IMR-90 (cell line): Measurements from ENCODE around the gene PCDHA1. TPM values are rescaled to one million over a fixed set of nuclear protein-coding genes. Genes with fewer than 3 reads are reported as not detected.

Experiments used
- ATAC-seq: fragments of 200-7000 bp; cut with Tn5 transposase; 2 replicates; pipeline ENCODE4 v1.9.1; 2020; ENCODE audit warnings: low read depth, mild to moderate bottlenecking, moderate library complexity
- BruUV-seq: library from RNA; stranded (reverse); fragments of 400-500 nt; replicated peaks from 2 replicates; lab custom pipeline; 2021; lab: Mats Ljungman, UMichigan
- CTCF ChIA-PET: fragments of 300-600 bp; formaldehyde crosslinking; extraction: SDS; loops from one replicate; lab custom pipeline; 2021; ENCODE audit warnings: antibody characterized with exemption; lab: Yijun Ruan, JAX
- POLR2A ChIA-PET: fragments of 300-600 bp; sonication (Branson Sonifier 250); formaldehyde crosslinking; loops from one replicate; lab custom pipeline; 2022; ENCODE audit warnings: antibody characterized with exemption; ENCODE audit not compliant: unreplicated experiment; lab: Charles Lee
- DNase-seq: peaks from one replicate; pipeline ENCODE4 v3.0.0; 2013
- H2AFZ ChIP-seq: replicated peaks from 2 replicates; pipeline ENCODE3; 2013; ENCODE audit warnings: low read length, mild to moderate bottlenecking; ENCODE audit not compliant: poor library complexity
- H2AK5ac ChIP-seq: 2 replicates; pipeline ENCODE4 v1.6.1; 2013; ENCODE audit warnings: low read depth, low read length, inconsistent platforms
- H2AK9ac ChIP-seq: replicated peaks from 2 replicates; pipeline ENCODE3; 2013; ENCODE audit warnings: mild to moderate bottlenecking, low read depth, low read length, moderate library complexity; ENCODE audit not compliant: poor library complexity
- H2BK120ac ChIP-seq: 2 replicates; pipeline ENCODE4 v1.6.1; 2013; ENCODE audit warnings: low read depth, low read length, inconsistent platforms
- H2BK15ac ChIP-seq: 3 replicates; pipeline ENCODE4 v1.6.1; 2013; ENCODE audit warnings: low read depth, low read length, inconsistent platforms
- H2BK20ac ChIP-seq: 2 replicates; pipeline ENCODE4 v1.6.1; 2013; ENCODE audit warnings: low read depth, mild to moderate bottlenecking, inconsistent platforms, low read length, moderate library complexity
- H2BK5ac ChIP-seq: 2 replicates; pipeline ENCODE4 v1.6.1; 2013; ENCODE audit warnings: mild to moderate bottlenecking, low read depth, low read length, inconsistent platforms; ENCODE audit not compliant: poor library complexity, severe bottlenecking
- H3K14ac ChIP-seq: replicated peaks from 2 replicates; pipeline ENCODE4 v1.6.1; 2013; ENCODE audit warnings: low read depth, low read length, inconsistent platforms
- H3K18ac ChIP-seq: 2 replicates; pipeline ENCODE4 v1.6.1; 2013; ENCODE audit warnings: low read depth, low read length, control low read depth
- H3K23ac ChIP-seq: 2 replicates; pipeline ENCODE4 v1.6.1; 2013; ENCODE audit warnings: low read depth, low read length, inconsistent platforms
- H3K27ac ChIP-seq: 2 replicates; pipeline ENCODE4 v1.5.1; 2013; ENCODE audit warnings: mild to moderate bottlenecking, control low read depth, low read length; ENCODE audit not compliant: insufficient read depth
- H3K27me3 ChIP-seq: 2 replicates; pipeline ENCODE4 v1.6.1; 2013; ENCODE audit warnings: low read length; ENCODE audit not compliant: control insufficient read depth, insufficient read depth
- H3K36me3 ChIP-seq: 2 replicates; pipeline ENCODE4 v1.6.1; 2013; ENCODE audit warnings: low read length, mixed read lengths; ENCODE audit not compliant: control insufficient read depth, insufficient read depth
- H3K4ac ChIP-seq: 2 replicates; pipeline ENCODE4 v1.6.1; 2013; ENCODE audit warnings: low read depth, low read length, inconsistent platforms
- H3K4me1 ChIP-seq: 2 replicates; pipeline ENCODE4 v1.6.1; 2013; ENCODE audit warnings: low read length, mixed read lengths; ENCODE audit not compliant: control insufficient read depth, insufficient read depth
- H3K4me2 ChIP-seq: 2 replicates; pipeline ENCODE4 v1.6.1; 2013; ENCODE audit warnings: low read depth, mild to moderate bottlenecking, control low read depth, low read length, moderate library complexity
- H3K4me3 ChIP-seq: 2 replicates; pipeline ENCODE4 v1.5.1; 2013; ENCODE audit warnings: low read depth, mild to moderate bottlenecking, control low read depth, low read length, moderate library complexity; ENCODE audit not compliant: insufficient read depth
- H3K56ac ChIP-seq: 2 replicates; pipeline ENCODE4 v1.6.1; 2013; ENCODE audit warnings: low read length, inconsistent platforms; ENCODE audit not compliant: insufficient read depth; ENCODE audit errors: extremely low read depth
- H3K79me1 ChIP-seq, 2 experiments: 2 replicates each; pipeline ENCODE4 v1.6.1; 2013; ENCODE audit warnings: low read length in 2 of 2, inconsistent platforms in 1 of 2, low read depth in 1 of 2
- H3K9ac ChIP-seq: 2 replicates; pipeline ENCODE4 v1.6.1; 2013; ENCODE audit warnings: low read depth, low read length, control low read depth
- H3K9me1 ChIP-seq: 2 replicates; pipeline ENCODE4 v1.6.1; 2013; ENCODE audit warnings: low read length, inconsistent platforms; ENCODE audit not compliant: insufficient read depth
- H3K9me3 ChIP-seq: 2 replicates; pipeline ENCODE4 v1.6.1; 2013; ENCODE audit warnings: low read length; ENCODE audit not compliant: control insufficient read depth, insufficient read depth
- H4K20me1 ChIP-seq: 2 replicates; pipeline ENCODE4 v1.6.1; 2013; ENCODE audit warnings: low read length, inconsistent platforms; ENCODE audit not compliant: insufficient read depth
- H4K5ac ChIP-seq: 2 replicates; pipeline ENCODE4 v1.6.1; 2013; ENCODE audit warnings: mild to moderate bottlenecking, low read depth, low read length, control low read depth
- H4K8ac ChIP-seq, 2 experiments: 2 replicates each; pipeline ENCODE4 v1.6.1; 2013; ENCODE audit warnings: low read depth in 2 of 2, low read length in 2 of 2, control low read depth in 1 of 2, inconsistent platforms in 1 of 2
- H4K91ac ChIP-seq: 2 replicates; pipeline ENCODE4 v1.6.1; 2013; ENCODE audit warnings: low read depth, low read length, inconsistent platforms; ENCODE audit not compliant: insufficient read depth
- CEBPB ChIP-seq: IDR thresholded peaks from 2 replicates; pipeline ENCODE4 v1.6.1; 2012; ENCODE audit warnings: low read depth, low read length, improper control_type of control experiment
- CHD1 ChIP-seq: IDR thresholded peaks from 2 replicates; pipeline ENCODE4 v1.6.1; 2012; ENCODE audit warnings: low read depth, low read length, improper control_type of control experiment
- FOS ChIP-seq: fragments of 150-350 bp; IDR thresholded peaks from 2 replicates; pipeline ENCODE4 v1.6.1; 2016; ENCODE audit warnings: low read depth, low read length
- MAZ ChIP-seq: IDR thresholded peaks from 2 replicates; pipeline ENCODE4 v1.6.1; 2012; ENCODE audit warnings: low read depth, mild to moderate bottlenecking, low read length, improper control_type of control experiment, moderate library complexity, borderline replicate concordance
- MXI1 ChIP-seq: IDR thresholded peaks from 2 replicates; pipeline ENCODE4 v1.6.1; 2012; ENCODE audit warnings: low read depth, mild to moderate bottlenecking, low read length, moderate library complexity, borderline replicate concordance
- NFE2L2 ChIP-seq: fragments of 150-350 bp; IDR thresholded peaks from 2 replicates; pipeline ENCODE4 v1.6.1; 2016; ENCODE audit warnings: low read depth, mild to moderate bottlenecking, low read length
- POLR2A ChIP-seq: IDR thresholded peaks from 2 replicates; pipeline ENCODE4 v1.6.1; 2012; ENCODE audit warnings: mild to moderate bottlenecking, low read depth, low read length
- RCOR1 ChIP-seq: IDR thresholded peaks from 2 replicates; pipeline ENCODE4 v1.6.1; 2012; ENCODE audit warnings: mild to moderate bottlenecking, low read length, improper control_type of control experiment; ENCODE audit not compliant: insufficient replicate concordance
- RFX5 ChIP-seq: IDR thresholded peaks from 2 replicates; pipeline ENCODE4 v1.8.0; 2012; ENCODE audit warnings: low read depth, mild to moderate bottlenecking, low read length, moderate library complexity
- SMC3 ChIP-seq: fragments of 150-350 bp; IDR thresholded peaks from 2 replicates; pipeline ENCODE4 v1.6.1; 2016; ENCODE audit warnings: low read depth, mild to moderate bottlenecking, antibody characterized with exemption, low read length, moderate library complexity
- WGBS, 2 experiments: methylation state at CpG; one replicate each; pipeline versions ENCODE4 v1.1.5 to v1.1.7; 2013; ENCODE audit warnings: missing lambda C conversion rate in 2 of 2; ENCODE audit not compliant: insufficient read length in 1 of 2; ENCODE audit errors: extremely low coverage in 2 of 2; 5-methylcytosine and 5-hydroxymethylcytosine counted together
- dilution Hi-C: fragments of 300-500 bp; cut with HindIII; formaldehyde crosslinking; loops from one replicate; pipeline ENCODE4 v1.14.3; 2018; ENCODE audit warnings: low sequenced_read_pairs; ENCODE audit not compliant: unreplicated experiment
- in situ Hi-C: fragments of 300-500 bp; cut with MboI; formaldehyde crosslinking; loops from 3 replicates; pipeline ENCODE4 v1.14.3; 2019; ENCODE audit warnings: low sequenced_read_pairs, inconsistent platforms, mixed read lengths
- intact Hi-C: fragments of 100-400 bp; cut with micrococcal nuclease; formaldehyde crosslinking; loops from 2 replicates; pipeline ENCODE4 v1.10.0; 2022
- polyA plus RNA-seq, 3 experiments: library from polyadenylated mRNA; depleted of rRNA; stranded (reverse); fragments of >200 nt; gene quantifications; 2 replicates each; pipeline ENCODE4 v1.2.3, GENCODE V29; 2012; ENCODE audit warnings: low replicate concordance in 1 of 3
- total RNA-seq: library from RNA; depleted of rRNA; stranded (reverse); fragments of >200 nt; gene quantifications from 2 replicates; pipeline ENCODE4 v1.2.3, GENCODE V29; 2012
- TF ChIP-seq, protein P1 (sequence below): conservative IDR thresholded peaks from 2 replicates; pipeline ENCODE4 v1.5.1; 2012; ENCODE audit warnings: mild to moderate bottlenecking, low read depth, low read length, improper control_type of control experiment

PCDHA1 gene
- total and polyA plus RNA-seq, 2 of the 4 experiments (the other 2 are of a cell fraction) = under 0.01 to 0.05 TPM

DNA sequence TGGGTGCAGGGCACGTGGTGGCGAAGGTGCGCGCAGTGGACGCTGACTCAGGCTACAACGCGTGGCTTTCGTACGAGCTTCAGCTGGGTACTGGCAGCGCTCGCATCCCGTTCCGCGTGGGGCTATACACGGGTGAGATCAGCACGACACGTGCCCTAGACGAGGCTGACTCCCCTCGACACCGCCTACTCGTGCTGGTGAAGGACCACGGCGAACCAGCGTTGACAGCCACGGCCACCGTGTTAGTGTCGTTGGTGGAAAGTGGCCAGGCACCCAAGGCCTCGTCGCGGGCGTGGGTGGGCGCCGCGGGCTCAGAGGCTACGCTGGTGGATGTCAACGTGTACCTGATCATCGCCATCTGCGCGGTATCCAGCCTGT, 10.8 kb downstream of the PCDHA1 start:
- DNase-seq (no peak), ATAC-seq (no peak)
- intact Hi-C loops (no loop called here), dilution Hi-C loops (no loop called here), in situ Hi-C loops (no loop called here)
- no peak overlapping the region for H2AK5ac ChIP-seq
- no peak overlapping the region for H3K56ac ChIP-seq
- H3K4me2 ChIP-seq = no peak overlapping the region
- no peak overlapping the region for H2BK15ac ChIP-seq
- H3K79me1 ChIP-seq = no peaks in the 10 kb centered on the region
- H3K36me3 ChIP-seq = no peaks in the 10 kb centered on the region
- TF ChIP-seq CHD1 (no peak), SMC3 (no peak), MXI1 (no peak), RFX5 (no peak), NFE2L2 (no peak), RCOR1 (no peak), FOS (no peak), MAZ (no peak), POLR2A (no peak), CEBPB (no peak)
- TF ChIP-seq, protein P1, sequence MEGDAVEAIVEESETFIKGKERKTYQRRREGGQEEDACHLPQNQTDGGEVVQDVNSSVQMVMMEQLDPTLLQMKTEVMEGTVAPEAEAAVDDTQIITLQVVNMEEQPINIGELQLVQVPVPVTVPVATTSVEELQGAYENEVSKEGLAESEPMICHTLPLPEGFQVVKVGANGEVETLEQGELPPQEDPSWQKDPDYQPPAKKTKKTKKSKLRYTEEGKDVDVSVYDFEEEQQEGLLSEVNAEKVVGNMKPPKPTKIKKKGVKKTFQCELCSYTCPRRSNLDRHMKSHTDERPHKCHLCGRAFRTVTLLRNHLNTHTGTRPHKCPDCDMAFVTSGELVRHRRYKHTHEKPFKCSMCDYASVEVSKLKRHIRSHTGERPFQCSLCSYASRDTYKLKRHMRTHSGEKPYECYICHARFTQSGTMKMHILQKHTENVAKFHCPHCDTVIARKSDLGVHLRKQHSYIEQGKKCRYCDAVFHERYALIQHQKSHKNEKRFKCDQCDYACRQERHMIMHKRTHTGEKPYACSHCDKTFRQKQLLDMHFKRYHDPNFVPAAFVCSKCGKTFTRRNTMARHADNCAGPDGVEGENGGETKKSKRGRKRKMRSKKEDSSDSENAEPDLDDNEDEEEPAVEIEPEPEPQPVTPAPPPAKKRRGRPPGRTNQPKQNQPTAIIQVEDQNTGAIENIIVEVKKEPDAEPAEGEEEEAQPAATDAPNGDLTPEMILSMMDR = no peak
- H2AFZ ChIP-seq = no peak overlapping the region
- no peak overlapping the region for H3K18ac ChIP-seq
- no peak overlapping the region for H4K5ac ChIP-seq
- no peak overlapping the region for H2BK120ac ChIP-seq
- no peak overlapping the region for H3K4ac ChIP-seq
- H2BK20ac ChIP-seq = no peak overlapping the region
- ChIA-PET POLR2A (no interaction called here), CTCF (no interaction called here)
- H3K9ac ChIP-seq = no peak overlapping the region
- H3K27me3 ChIP-seq = no peaks in the 10 kb centered on the region
- no peak overlapping the region for H3K27ac ChIP-seq
- no peaks in the 10 kb centered on the region for H4K20me1 ChIP-seq
- H3K23ac ChIP-seq = no peak overlapping the region
- no peaks in the 10 kb centered on the region for H3K9me1 ChIP-seq
- H4K91ac ChIP-seq = no peak overlapping the region
- no peaks in the 10 kb centered on the region for H3K4me1 ChIP-seq
- H3K9me3 ChIP-seq = peaks cover 19% of the 10 kb centered on the region
- BruUV-seq = no TSS peak
- H3K4me3 ChIP-seq = no peak overlapping the region
- no peak overlapping the region for H2AK9ac ChIP-seq
- H4K8ac ChIP-seq = no peak overlapping the region
- H2BK5ac ChIP-seq = no peak overlapping the region
- WGBS, 2 experiments = 54% methylated on average over 33 of the region's 39 CpGs; no CpG with 5 or more reads in 1 of the 2 experiments
- H3K14ac ChIP-seq = no peak overlapping the region
